ENCODE data around the gene MED7.
"Not testable (repeated sequence)": the region's sequence is repeated elsewhere in the genome, so short reads cannot be mapped to it uniquely, and the experiment has no call there.

MED7 gene, protein sequence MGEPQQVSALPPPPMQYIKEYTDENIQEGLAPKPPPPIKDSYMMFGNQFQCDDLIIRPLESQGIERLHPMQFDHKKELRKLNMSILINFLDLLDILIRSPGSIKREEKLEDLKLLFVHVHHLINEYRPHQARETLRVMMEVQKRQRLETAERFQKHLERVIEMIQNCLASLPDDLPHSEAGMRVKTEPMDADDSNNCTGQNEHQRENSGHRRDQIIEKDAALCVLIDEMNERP

DNA sequence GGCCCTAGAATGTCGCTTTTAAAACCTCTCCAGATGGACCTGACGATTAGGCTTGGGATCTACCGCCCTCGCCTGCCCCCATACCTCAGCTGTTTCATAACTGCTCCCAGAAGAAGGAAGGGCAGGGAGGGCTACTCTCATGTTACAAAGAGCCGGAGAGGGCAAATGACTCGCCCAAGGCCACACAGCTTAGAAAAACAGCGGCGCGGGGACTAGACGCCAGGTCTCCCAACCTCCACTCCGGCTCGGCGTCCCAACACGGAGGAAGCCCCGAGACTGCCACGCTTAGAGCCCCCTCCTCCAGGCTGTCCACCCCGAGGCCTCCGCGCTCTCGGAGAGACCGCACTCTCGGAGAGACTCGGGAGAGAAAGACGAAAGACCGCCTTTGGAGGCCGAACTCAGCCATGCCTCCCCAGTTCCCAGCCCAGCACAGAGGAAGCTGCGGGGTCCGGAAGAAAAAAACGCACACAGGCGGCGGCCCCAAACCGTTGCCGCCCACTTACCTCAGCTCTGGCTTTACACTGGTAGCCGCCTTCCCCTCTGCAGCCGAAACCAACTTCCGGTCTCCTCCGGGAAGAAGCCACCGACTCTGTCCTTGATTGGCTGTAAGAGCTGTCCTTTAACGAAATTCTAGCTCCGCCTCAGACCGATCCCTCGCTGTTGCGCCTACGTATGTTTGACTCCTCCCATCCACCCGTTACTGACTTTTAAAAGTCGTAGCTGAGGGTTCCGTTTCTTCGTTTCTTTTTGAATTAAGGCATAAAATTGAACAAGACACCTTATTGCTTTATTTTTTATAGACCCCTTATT is at the start of gene MED7:
Gene MED7 (minus strand): TSS at position 549 of the 810 bp plus-strand sequence. CDS start 3,434 bp downstream, outside the sequence.
- H3K27me3 ChIP-seq: no peaks in the 10 kb centered on the region
- TF ChIP-seq, protein P1, sequence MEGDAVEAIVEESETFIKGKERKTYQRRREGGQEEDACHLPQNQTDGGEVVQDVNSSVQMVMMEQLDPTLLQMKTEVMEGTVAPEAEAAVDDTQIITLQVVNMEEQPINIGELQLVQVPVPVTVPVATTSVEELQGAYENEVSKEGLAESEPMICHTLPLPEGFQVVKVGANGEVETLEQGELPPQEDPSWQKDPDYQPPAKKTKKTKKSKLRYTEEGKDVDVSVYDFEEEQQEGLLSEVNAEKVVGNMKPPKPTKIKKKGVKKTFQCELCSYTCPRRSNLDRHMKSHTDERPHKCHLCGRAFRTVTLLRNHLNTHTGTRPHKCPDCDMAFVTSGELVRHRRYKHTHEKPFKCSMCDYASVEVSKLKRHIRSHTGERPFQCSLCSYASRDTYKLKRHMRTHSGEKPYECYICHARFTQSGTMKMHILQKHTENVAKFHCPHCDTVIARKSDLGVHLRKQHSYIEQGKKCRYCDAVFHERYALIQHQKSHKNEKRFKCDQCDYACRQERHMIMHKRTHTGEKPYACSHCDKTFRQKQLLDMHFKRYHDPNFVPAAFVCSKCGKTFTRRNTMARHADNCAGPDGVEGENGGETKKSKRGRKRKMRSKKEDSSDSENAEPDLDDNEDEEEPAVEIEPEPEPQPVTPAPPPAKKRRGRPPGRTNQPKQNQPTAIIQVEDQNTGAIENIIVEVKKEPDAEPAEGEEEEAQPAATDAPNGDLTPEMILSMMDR (IDR thresholded peaks at IDR 0.05): peak; percentile 23
- peak within 1 kb of the TSS; percentile 83 to 84 for H3K4me3 ChIP-seq (ENCODE audit: low read depth in 1 of 2, low read length in 1 of 2)
- H3K27ac ChIP-seq: peak within 1 kb of the TSS; percentile 93
- peaks cover 18% of the 10 kb centered on the region for H3K36me3 ChIP-seq
- H3K4me1 ChIP-seq (ENCODE audit: control insufficient read depth in 1 of 2, insufficient read depth in 1 of 2, low read depth in 1 of 2, low read length in 1 of 2): peaks cover 17 to 21% of the 10 kb centered on the region in 2 experiments
- no peaks in the 10 kb centered on the region for H3K9me3 ChIP-seq

DNA sequence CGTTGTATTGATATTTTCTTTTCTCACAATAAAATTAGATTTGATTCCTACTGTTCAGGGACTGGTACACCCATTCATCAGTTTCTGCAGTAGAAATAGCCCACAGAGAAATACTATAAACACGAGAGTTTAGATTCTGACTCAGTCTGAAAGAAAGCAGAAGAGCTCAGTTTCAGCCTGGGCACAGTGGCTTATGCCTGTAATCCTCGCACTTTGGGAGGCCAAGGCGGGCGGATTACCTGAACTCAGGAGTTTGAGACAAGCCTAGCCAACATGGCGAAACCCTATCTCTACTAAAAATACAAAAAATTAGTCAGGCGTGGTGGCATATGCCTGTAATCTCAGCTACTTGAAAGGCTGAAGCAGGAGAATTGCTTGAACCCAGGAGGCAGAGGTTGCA is 46.6 kb upstream of the MED7 start:
- Histone ChIP-seq H3K27ac (no peak overlapping the region), H3K4me1 (ENCODE audit: control insufficient read depth in 1 of 2, insufficient read depth in 1 of 2, low read depth in 1 of 2, low read length in 1 of 2) (no peaks in the 10 kb centered on the region), H3K27me3 (peaks cover 3% of the 10 kb centered on the region), H3K36me3 (no peaks in the 10 kb centered on the region), H3K4me3 (ENCODE audit: low read depth in 1 of 2, low read length in 1 of 2) (no peak overlapping the region), H3K9me3 (no peaks in the 10 kb centered on the region)
- TF ChIP-seq, protein P1 (IDR thresholded peaks at IDR 0.05): no peak

DNA sequence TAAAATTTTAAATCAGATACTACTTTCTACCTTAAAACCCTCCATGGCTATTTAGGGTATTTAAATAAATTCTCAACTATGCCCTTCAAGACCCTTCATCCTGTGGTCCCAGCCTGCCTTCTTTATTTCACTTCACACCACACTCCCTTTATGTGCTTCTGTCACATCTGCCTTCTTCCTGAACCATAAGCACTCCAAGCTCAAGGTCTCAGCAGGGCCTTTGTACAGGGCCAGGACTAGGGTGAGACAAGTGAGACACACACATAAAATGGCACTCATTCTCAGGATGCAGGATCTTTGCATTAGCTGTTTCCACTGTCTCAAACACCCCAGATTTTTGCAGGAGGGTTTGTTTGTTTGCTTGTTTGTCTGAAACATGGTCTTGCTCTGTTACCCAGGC is 45.6 kb upstream of the MED7 start:
- no peaks in the 10 kb centered on the region for H3K4me1 ChIP-seq (ENCODE audit: control insufficient read depth in 1 of 2, insufficient read depth in 1 of 2, low read depth in 1 of 2, low read length in 1 of 2)
- no peaks in the 10 kb centered on the region for H3K36me3 ChIP-seq
- H3K27me3 ChIP-seq: peaks cover 9% of the 10 kb centered on the region
- TF ChIP-seq, protein P1 (IDR thresholded peaks at IDR 0.05): no peak
- no peak overlapping the region for H3K4me3 ChIP-seq (ENCODE audit: low read depth in 1 of 2, low read length in 1 of 2)
- H3K27ac ChIP-seq: no peak overlapping the region
- no peaks in the 10 kb centered on the region for H3K9me3 ChIP-seq

DNA sequence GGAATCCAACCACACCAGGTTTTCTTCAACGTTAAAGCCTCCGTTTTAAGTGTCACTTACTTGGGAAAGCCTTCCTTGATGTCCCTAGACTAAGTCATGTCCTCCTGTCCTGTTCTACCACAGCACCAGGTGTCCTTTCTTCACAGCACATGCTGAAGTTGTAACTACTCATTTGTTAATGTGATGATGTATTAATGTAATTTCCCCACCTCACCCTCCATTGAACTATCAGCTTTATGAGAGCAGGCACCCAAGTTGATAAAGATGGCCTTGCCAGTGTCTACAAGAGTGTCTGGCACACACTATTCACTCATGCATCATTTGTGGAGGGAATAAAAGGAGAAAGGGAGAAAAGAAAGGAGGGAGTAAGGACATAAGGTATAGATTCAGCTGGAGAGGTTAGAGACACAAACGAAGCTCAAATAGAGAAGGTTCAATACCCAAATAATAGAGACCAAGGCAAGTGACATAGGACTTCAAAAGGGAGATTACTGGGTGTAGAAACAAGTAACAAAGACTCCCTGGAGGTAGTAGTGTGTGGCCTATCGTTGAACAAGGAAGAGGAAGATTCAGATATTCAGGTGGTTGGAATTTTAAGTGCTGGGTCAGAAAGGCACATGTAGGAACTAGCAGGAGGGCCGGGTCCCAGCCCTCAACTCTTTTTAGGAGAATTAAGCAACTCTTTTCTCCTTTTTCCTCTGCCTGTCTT is 44.5 kb upstream of the MED7 start:
- Histone ChIP-seq H3K36me3 (no peaks in the 10 kb centered on the region), H3K27me3 (peaks cover 14% of the 10 kb centered on the region), H3K4me1 (ENCODE audit: control insufficient read depth in 1 of 2, insufficient read depth in 1 of 2, low read depth in 1 of 2, low read length in 1 of 2) (no peaks in the 10 kb centered on the region), H3K9me3 (no peaks in the 10 kb centered on the region), H3K27ac (no peak overlapping the region), H3K4me3 (ENCODE audit: low read depth in 1 of 2, low read length in 1 of 2) (no peak overlapping the region)
- TF ChIP-seq, protein P1 (IDR thresholded peaks at IDR 0.05): no peak

DNA sequence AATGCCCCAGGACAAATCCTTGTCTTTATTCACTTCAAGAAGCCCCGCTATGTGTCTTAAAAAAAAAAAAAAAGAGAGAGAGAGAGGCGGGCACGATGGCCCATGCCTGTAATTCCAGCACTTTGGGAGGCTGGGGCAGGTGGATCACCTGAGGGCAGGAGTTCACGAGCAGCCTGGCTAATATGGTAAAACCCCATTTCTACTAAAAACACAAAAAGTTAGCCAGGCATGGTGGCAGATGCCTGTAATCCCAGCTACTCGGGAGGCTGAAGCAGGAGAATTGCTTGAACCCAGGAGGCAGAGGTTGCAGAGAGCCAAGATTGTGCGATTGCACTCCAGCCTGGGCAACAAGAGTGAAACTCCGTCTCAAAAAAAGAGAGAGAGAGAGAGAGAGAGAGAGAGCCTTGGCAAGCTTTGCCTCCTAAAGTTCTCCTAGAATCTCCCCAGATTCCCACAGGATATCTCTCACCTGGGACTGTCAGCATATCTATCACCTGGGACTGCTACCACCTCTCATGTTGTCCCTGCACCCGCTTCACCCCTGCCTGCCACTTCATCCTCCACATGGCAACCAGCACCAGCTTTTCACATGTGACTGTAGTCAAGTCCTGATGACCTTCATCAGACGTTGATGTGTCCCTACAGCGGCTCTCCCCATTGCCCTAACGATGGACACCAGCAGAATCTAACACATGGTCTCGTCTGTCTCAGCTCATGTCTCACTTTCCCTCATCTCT is 43.8 kb upstream of the MED7 start:
- H3K36me3 ChIP-seq: no peaks in the 10 kb centered on the region
- TF ChIP-seq, protein P1 (IDR thresholded peaks at IDR 0.05): no peak
- H3K27me3 ChIP-seq: peaks cover 21% of the 10 kb centered on the region
- H3K4me3 ChIP-seq (ENCODE audit: low read depth in 1 of 2, low read length in 1 of 2): no peak overlapping the region
- H3K27ac ChIP-seq: no peak overlapping the region
- no peaks in the 10 kb centered on the region for H3K9me3 ChIP-seq
- H3K4me1 ChIP-seq (ENCODE audit: control insufficient read depth in 1 of 2, insufficient read depth in 1 of 2, low read depth in 1 of 2, low read length in 1 of 2): no peaks in the 10 kb centered on the region

DNA sequence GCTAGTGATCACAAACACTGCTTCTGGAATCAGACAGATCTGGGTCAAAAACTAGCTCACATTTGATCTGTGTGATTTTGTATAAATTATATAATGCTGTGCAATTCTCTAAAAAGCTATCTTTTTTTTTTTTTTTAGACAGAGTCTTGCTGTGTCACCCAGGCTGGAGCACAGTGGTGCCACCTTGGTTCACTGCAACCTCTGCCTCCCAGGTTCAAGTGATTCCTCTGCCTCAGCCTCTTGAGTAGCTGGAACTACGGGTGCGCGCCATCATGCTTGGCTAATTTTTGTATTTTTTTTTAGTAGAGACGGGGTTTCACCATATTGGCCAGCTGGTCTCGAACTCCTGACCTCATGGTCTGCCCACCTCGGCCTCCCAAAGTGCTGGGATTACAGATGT is 42.5 kb upstream of the MED7 start:
- not testable (repeated sequence) for H3K4me3 ChIP-seq (ENCODE audit: low read depth in 1 of 2, low read length in 1 of 2); H3K4me1 ChIP-seq (ENCODE audit: control insufficient read depth in 1 of 2, insufficient read depth in 1 of 2, low read depth in 1 of 2, low read length in 1 of 2); H3K27ac ChIP-seq; H3K36me3 ChIP-seq; H3K9me3 ChIP-seq
- peaks cover 33% of the 10 kb centered on the region for H3K27me3 ChIP-seq
